K562 (cell line): ENCODE data around the gene LRRFIP2. TPM values are rescaled to one million over a fixed set of nuclear protein-coding genes. Genes with fewer than 3 reads are reported as not detected.

Experiments used
- ATAC-seq: fragments of 200-7000 bp; cut with Tn5 transposase; 3 replicates; pipeline ENCODE4 v1.9.1; 2020; ENCODE audit warnings: moderate library complexity
- BruUV-seq: library from RNA; stranded (reverse); fragments of 400-500 nt; replicated peaks from 2 replicates; lab custom pipeline; 2021; lab: Mats Ljungman, UMichigan
- CTCF ChIA-PET: fragments of 300-600 bp; formaldehyde crosslinking; extraction: SDS; loops from one replicate; lab custom pipeline; 2021; ENCODE audit warnings: low intra/inter-chr PET ratio; lab: Yijun Ruan, JAX
- POLR2A ChIA-PET: fragments of 300-600, 350-650 bp; sonication (Branson Sonifier 250); formaldehyde crosslinking; extraction: SDS; loops from one replicate; lab custom pipeline; 2021; ENCODE audit warnings: antibody characterized with exemption, inconsistent platforms; lab: Yijun Ruan, JAX
- DNase-seq, 4 experiments: peaks; one replicate each; pipeline versions ENCODE4 v3.0.0 to v3.0.0-alpha.2; 2011 to 2018; ENCODE audit warnings: low spot score in 3 of 4, mixed read lengths in 3 of 4; ENCODE audit errors: extremely low read depth in 1 of 4
- FAIRE-seq: peaks from 2 replicates; lab custom pipeline; 2011; peaks lifted over from hg19 to GRCh38; lab: Jason Lieb, UNC
- H2AFZ ChIP-seq: 2 replicates; pipeline ENCODE4 v1.6.0; 2011; ENCODE audit warnings: low read depth, low read length, control low read depth, inconsistent platforms
- H3K27ac ChIP-seq: fragments of 200-600 bp; 3 replicates; pipeline ENCODE4 v1.8.0; 2011; ENCODE audit warnings: low read depth, mild to moderate bottlenecking, control low read depth, inconsistent platforms, low read length, moderate library complexity, mixed read lengths; ENCODE audit errors: extremely low read depth
- H3K27me3 ChIP-seq, 2 experiments: fragments of 300-600 bp in 1 of 2; 2 replicates in 1 of 2; 3 replicates in 1 of 2; pipeline versions ENCODE4 v1.6.0 to v1.8.0; 2011; ENCODE audit warnings: inconsistent platforms in 2 of 2, low read length in 2 of 2, mild to moderate bottlenecking in 1 of 2, mixed read lengths in 1 of 2, moderate library complexity in 1 of 2; ENCODE audit not compliant: control insufficient read depth in 2 of 2, insufficient read depth in 2 of 2
- H3K36me3 ChIP-seq: fragments of 300-600 bp; 3 replicates; pipeline ENCODE4 v1.8.0; 2011; ENCODE audit warnings: mild to moderate bottlenecking, low read length, inconsistent platforms; ENCODE audit not compliant: control insufficient read depth, insufficient read depth
- H3K4me1 ChIP-seq, 2 experiments: fragments of 200-600 bp in 1 of 2; replicated peaks in 1 of 2; 2 replicates in 1 of 2; 3 replicates in 1 of 2; pipeline versions ENCODE4 v1.5.1 to v1.8.0; 2011; ENCODE audit warnings: inconsistent platforms in 2 of 2, low read length in 2 of 2, mild to moderate bottlenecking in 1 of 2, mixed read lengths in 1 of 2, moderate library complexity in 1 of 2; ENCODE audit not compliant: control insufficient read depth in 2 of 2, insufficient read depth in 2 of 2
- H3K4me2 ChIP-seq: 2 replicates; pipeline ENCODE4 v1.6.1; 2011; ENCODE audit warnings: low read length, control low read depth, inconsistent platforms, mixed read lengths; ENCODE audit not compliant: insufficient read depth
- H3K4me3 ChIP-seq: fragments of 200-600 bp; sonication (generic), shearing (Covaris generic); 2 replicates; pipeline ENCODE4 v1.5.1; 2016; ENCODE audit warnings: control low read depth, inconsistent platforms
- H3K79me2 ChIP-seq: fragments of 200-600 bp; 3 replicates; pipeline ENCODE4 v1.8.0; 2011; ENCODE audit warnings: low read length, inconsistent platforms; ENCODE audit not compliant: control insufficient read depth, insufficient read depth
- H3K9ac ChIP-seq, 2 experiments: 2 replicates each; pipeline versions ENCODE4 v1.6.0 to v1.6.1; 2011; ENCODE audit warnings: low read depth in 2 of 2, low read length in 2 of 2, control low read depth in 1 of 2, inconsistent platforms in 1 of 2, mild to moderate bottlenecking in 1 of 2, mixed read lengths in 1 of 2; ENCODE audit not compliant: insufficient read depth in 1 of 2
- H3K9me1 ChIP-seq: one replicate; pipeline ENCODE4 v1.6.0; 2011; ENCODE audit warnings: inconsistent platforms, mild to moderate bottlenecking, low read length, moderate library complexity; ENCODE audit not compliant: control insufficient read depth, insufficient read depth
- H3K9me3 ChIP-seq: replicated peaks from 2 replicates; pipeline ENCODE4 v1.5.1; 2011; ENCODE audit warnings: low read depth, low read length, inconsistent platforms; ENCODE audit not compliant: control insufficient read depth, insufficient read depth
- H4K20me1 ChIP-seq: replicated peaks from 2 replicates; pipeline ENCODE4 v1.6.1; 2011; ENCODE audit warnings: low read length, inconsistent platforms, mixed read lengths; ENCODE audit not compliant: control insufficient read depth, insufficient read depth
- BHLHE40 ChIP-seq: IDR thresholded peaks from 2 replicates; pipeline ENCODE4 v1.6.1; 2011; ENCODE audit warnings: low read length, improper control_type of control experiment
- DIDO1 ChIP-seq: fragments of 450-650 bp; IDR thresholded peaks from 2 replicates; pipeline ENCODE4 v1.6.1; 2016; ENCODE audit warnings: low read depth, missing biosample characterization, missing genetic modification characterization
- HDAC2 ChIP-seq: fragments of 450-650 bp; IDR thresholded peaks from 2 replicates; pipeline ENCODE4 v1.6.1; 2016; ENCODE audit warnings: mild to moderate bottlenecking
- IRF2 ChIP-seq: sonication (generic); formaldehyde crosslinking; IDR thresholded peaks from 2 replicates; pipeline ENCODE4 v1.8.1; 2022; ENCODE audit warnings: mild to moderate bottlenecking, missing genetic modification reagents
- KDM4B ChIP-seq, 2 experiments: fragments of 450-650 bp in 1 of 2; sonication (generic) in 1 of 2; IDR thresholded peaks; 2 replicates each; pipeline ENCODE4 v1.6.1; 2016 to 2017; ENCODE audit warnings: borderline replicate concordance in 2 of 2, antibody characterized with exemption in 1 of 2, low read depth in 1 of 2, mild to moderate bottlenecking in 1 of 2
- L3MBTL2 ChIP-seq: fragments of 450-650 bp; IDR thresholded peaks from 2 replicates; pipeline ENCODE4 v1.6.1; 2016; ENCODE audit warnings: mild to moderate bottlenecking, moderate library complexity
- NFIC ChIP-seq: fragments of 450-650 bp; IDR thresholded peaks from 2 replicates; pipeline ENCODE4 v1.6.1; 2017; ENCODE audit warnings: mild to moderate bottlenecking, inconsistent platforms
- SP1 ChIP-seq: sonication (generic); formaldehyde crosslinking; IDR thresholded peaks from 2 replicates; pipeline ENCODE4 v1.8.1; 2022; ENCODE audit warnings: mild to moderate bottlenecking, missing genetic modification reagents
- STAT5A ChIP-seq: IDR thresholded peaks from 2 replicates; pipeline ENCODE4 v1.6.1; 2012; ENCODE audit warnings: low read length, inconsistent platforms, borderline replicate concordance
- TAF15 ChIP-seq: fragments of 200-400 bp; formaldehyde crosslinking; IDR thresholded peaks from 2 replicates; pipeline ENCODE4 v1.6.1; 2017; ENCODE audit warnings: mild to moderate bottlenecking, low read depth, low read length, moderate library complexity
- TSC22D4 ChIP-seq: fragments of 450-650 bp; IDR thresholded peaks from 2 replicates; pipeline ENCODE4 v1.6.1; 2016; ENCODE audit warnings: missing genetic modification characterization, missing biosample characterization, control low read depth
- ZEB2 ChIP-seq: fragments of 450-650 bp; IDR thresholded peaks from 2 replicates; pipeline ENCODE4 v1.6.1; 2016
- ZFP36 ChIP-seq: fragments of 150-350 bp; IDR thresholded peaks from 2 replicates; pipeline ENCODE4 v1.6.1; 2018; ENCODE audit warnings: low read length, low read depth; ENCODE audit not compliant: partially characterized antibody
- ZNF583 ChIP-seq: fragments of 250-450 bp; sonication (Bioruptor Pico); IDR thresholded peaks from 2 replicates; pipeline ENCODE4 v1.4.0; 2020
- in situ Hi-C: fragments of 300-500 bp; cut with MboI; formaldehyde crosslinking; loops from 4 replicates; pipeline ENCODE4 v1.15.0; 2018; ENCODE audit warnings: inconsistent platforms, mixed read lengths
- intact Hi-C: fragments of 100-400 bp; cut with micrococcal nuclease; formaldehyde crosslinking; loops from 2 replicates; pipeline ENCODE4 v1.14.2; 2022
- polyA plus RNA-seq, 8 experiments: library from polyadenylated mRNA; depleted of rRNA in 4 of 8; stranded (reverse) in 5 of 8; unstranded in 3 of 8; fragments of >200 nt; fragmentation: Nextera tagmentation in 2 of 8; fragmentation: Illumina TruSeq in 1 of 8; extraction: Ambion mirVana in 2 of 8; extraction: Trizol in 1 of 8; gene quantifications; 2 replicates each; pipeline versions ENCODE4 v1.2.1 to v1.2.3, GENCODE V29; 2011 to 2014; ENCODE audit warnings: inconsistent platforms in 1 of 8, missing spikeins in 1 of 8
- total RNA-seq, 7 experiments: library from RNA; depleted of rRNA in 6 of 7; stranded (reverse); fragments of >200 nt in 6 of 7; fragmentation: Illumina TruSeq in 2 of 7; extraction: Trizol in 2 of 7; gene quantifications; 2 replicates each; pipeline versions ENCODE4 v1.2.1 to v1.2.3, GENCODE V29; 2011 to 2021; ENCODE audit warnings: low replicate concordance in 1 of 7
- TF ChIP-seq, protein P1 (sequence below): fragments of 250-450 bp; sonication (Bioruptor Pico); IDR thresholded peaks from 2 replicates; pipeline ENCODE4 v1.8.0; 2022; ENCODE audit warnings: moderate library complexity, mild to moderate bottlenecking, inconsistent platforms
- TF ChIP-seq, protein P2 (sequence below): fragments of 250-450 bp; sonication (Bioruptor Pico); IDR thresholded peaks from 2 replicates; pipeline ENCODE4 v1.8.0; 2022; ENCODE audit warnings: moderate library complexity, mild to moderate bottlenecking, inconsistent platforms

The LRRFIP2 gene
- total and polyA plus RNA-seq, 9 of the 15 experiments (the other 6 are each of a cell fraction or from before 2014, with no cell fraction given): 9.9 to 53.9 (median 42.7) TPM

DNA sequence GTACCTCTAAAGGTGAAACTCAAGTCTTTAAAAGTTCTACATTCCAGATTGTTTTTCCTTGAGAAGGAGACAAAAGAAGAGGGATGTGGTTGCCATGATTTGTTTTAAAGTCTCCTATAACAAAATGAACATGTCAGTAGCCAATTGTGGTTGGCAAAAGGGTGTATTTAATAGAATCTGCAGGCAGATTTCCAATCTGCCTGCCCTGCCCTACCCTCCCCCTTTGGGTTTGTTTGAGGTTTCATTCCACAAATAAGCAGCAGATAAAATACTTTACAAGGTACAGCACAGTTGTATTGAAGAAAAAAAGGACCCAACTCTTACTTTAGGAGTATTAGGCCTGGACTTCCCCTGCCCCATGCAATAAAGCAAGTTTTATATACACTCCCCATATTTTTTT lies 121.5 kb downstream of the LRRFIP2 start:
- ChIA-PET POLR2A (no interaction called here), CTCF (no interaction called here)
- Histone ChIP-seq H2AFZ (no peak overlapping the region), H3K4me1 (peaks cover 0 to 3% of the 10 kb centered on the region in 2 experiments; a peak in 2 of 5 replicates), H3K27ac (no peak overlapping the region), H3K9ac (no peak overlapping the region), H4K20me1 (no peaks in the 10 kb centered on the region), H3K9me3 (no peaks in the 10 kb centered on the region), H3K4me2 (no peak overlapping the region), H3K36me3 (peaks cover 90% of the 10 kb centered on the region), H3K4me3 (no peak overlapping the region), H3K79me2 (no peaks in the 10 kb centered on the region), H3K9me1 (no peaks in the 10 kb centered on the region), H3K27me3 (no peaks in the 10 kb centered on the region)
- intact Hi-C loops: no loop called here
- ATAC-seq: no peak
- in situ Hi-C loops: no loop called here
- FAIRE-seq: no peak
- TF ChIP-seq KDM4B (IDR thresholded peaks at IDR 0.05; ENCODE audit: borderline replicate concordance in 2 of 2, low read depth in 1 of 2) (no peak), BHLHE40 (no peak), ZNF583 (CRISPR knock-in tag) (no peak), IRF2 (CRISPR knock-in tag) (no peak), SP1 (CRISPR knock-in tag) (no peak), DIDO1 (tag) (no peak), HDAC2 (no peak), L3MBTL2 (no peak), ZFP36 (no peak), TSC22D4 (no peak), ZEB2 (no peak), TAF15 (no peak), NFIC (no peak), STAT5A (no peak)
- TF ChIP-seq, protein P1, sequence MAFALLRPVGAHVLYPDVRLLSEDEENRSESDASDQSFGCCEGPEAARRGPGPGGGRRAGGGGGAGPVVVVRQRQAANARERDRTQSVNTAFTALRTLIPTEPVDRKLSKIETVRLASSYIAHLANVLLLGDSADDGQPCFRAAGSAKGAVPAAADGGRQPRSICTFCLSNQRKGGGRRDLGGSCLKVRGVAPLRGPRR: no peak
- TF ChIP-seq, protein P2, sequence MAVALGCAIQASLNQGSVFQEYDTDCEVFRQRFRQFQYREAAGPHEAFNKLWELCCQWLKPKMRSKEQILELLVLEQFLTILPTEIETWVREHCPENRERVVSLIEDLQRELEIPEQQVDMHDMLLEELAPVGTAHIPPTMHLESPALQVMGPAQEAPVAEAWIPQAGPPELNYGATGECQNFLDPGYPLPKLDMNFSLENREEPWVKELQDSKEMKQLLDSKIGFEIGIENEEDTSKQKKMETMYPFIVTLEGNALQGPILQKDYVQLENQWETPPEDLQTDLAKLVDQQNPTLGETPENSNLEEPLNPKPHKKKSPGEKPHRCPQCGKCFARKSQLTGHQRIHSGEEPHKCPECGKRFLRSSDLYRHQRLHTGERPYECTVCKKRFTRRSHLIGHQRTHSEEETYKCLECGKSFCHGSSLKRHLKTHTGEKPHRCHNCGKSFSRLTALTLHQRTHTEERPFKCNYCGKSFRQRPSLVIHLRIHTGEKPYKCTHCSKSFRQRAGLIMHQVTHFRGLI (CRISPR knock-in tag): no peak
- no TSS peak for BruUV-seq
- DNase-seq: no peak
